ENCODE data around the gene RAB31.

- TF ChIP-seq, protein P1, sequence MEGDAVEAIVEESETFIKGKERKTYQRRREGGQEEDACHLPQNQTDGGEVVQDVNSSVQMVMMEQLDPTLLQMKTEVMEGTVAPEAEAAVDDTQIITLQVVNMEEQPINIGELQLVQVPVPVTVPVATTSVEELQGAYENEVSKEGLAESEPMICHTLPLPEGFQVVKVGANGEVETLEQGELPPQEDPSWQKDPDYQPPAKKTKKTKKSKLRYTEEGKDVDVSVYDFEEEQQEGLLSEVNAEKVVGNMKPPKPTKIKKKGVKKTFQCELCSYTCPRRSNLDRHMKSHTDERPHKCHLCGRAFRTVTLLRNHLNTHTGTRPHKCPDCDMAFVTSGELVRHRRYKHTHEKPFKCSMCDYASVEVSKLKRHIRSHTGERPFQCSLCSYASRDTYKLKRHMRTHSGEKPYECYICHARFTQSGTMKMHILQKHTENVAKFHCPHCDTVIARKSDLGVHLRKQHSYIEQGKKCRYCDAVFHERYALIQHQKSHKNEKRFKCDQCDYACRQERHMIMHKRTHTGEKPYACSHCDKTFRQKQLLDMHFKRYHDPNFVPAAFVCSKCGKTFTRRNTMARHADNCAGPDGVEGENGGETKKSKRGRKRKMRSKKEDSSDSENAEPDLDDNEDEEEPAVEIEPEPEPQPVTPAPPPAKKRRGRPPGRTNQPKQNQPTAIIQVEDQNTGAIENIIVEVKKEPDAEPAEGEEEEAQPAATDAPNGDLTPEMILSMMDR (IDR thresholded peaks at IDR 0.05): no peak
- TF ChIP-seq POLR2A (IDR thresholded peaks at IDR 0.05): no peak
These were observed 9.6 kb upstream of the RAB31 start for GRCh38 chr18:9698497-9698896.
